Thymus (tissue), 11 donors: ENCODE results near the gene UBR3. TPM values are rescaled to one million over a fixed set of nuclear protein-coding genes. Genes with fewer than 3 reads are reported as not detected.
"Not testable (repeated sequence)": the region's sequence is repeated elsewhere in the genome, so short reads cannot be mapped to it uniquely, and the experiment has no call there.

Source experiments
- DNase-seq, 9 donors: peaks; one replicate each; pipeline ENCODE4 v3.0.0-alpha.2; 2013; ENCODE audit warnings: low spot score in 9 of 9, low read depth in 6 of 9, missing footprints in 1 of 9
- H3K27ac ChIP-seq, 2 donors: one replicate each; pipeline ENCODE4 v1.5.1; 2013; ENCODE audit warnings: control low read depth in 1 of 2, low read depth in 1 of 2, low read length in 1 of 2, mild to moderate bottlenecking in 1 of 2, moderate library complexity in 1 of 2
- H3K27me3 ChIP-seq, 2 donors: one replicate each; pipeline ENCODE4 v1.5.1; 2013; ENCODE audit warnings: low read length in 1 of 2; ENCODE audit not compliant: control insufficient read depth in 2 of 2, insufficient read depth in 1 of 2
- H3K36me3 ChIP-seq, 2 donors: one replicate each; pipeline ENCODE4 v1.5.1; 2013; ENCODE audit warnings: low read length in 1 of 2, mild to moderate bottlenecking in 1 of 2, moderate library complexity in 1 of 2; ENCODE audit not compliant: control insufficient read depth in 2 of 2, insufficient read depth in 2 of 2
- H3K4me1 ChIP-seq, 2 donors: one replicate each; pipeline ENCODE4 v1.5.1; 2013; ENCODE audit warnings: low read length in 2 of 2; ENCODE audit not compliant: control insufficient read depth in 2 of 2, insufficient read depth in 2 of 2
- H3K4me3 ChIP-seq, 2 donors: one replicate each; pipeline ENCODE4 v1.5.1; 2013; ENCODE audit warnings: low read length in 2 of 2, control low read depth in 1 of 2, mild to moderate bottlenecking in 1 of 2
- H3K9me3 ChIP-seq, 2 donors: one replicate each; pipeline ENCODE4 v1.5.1; 2013; ENCODE audit warnings: low read length in 1 of 2, mild to moderate bottlenecking in 1 of 2; ENCODE audit not compliant: control insufficient read depth in 2 of 2, insufficient read depth in 1 of 2
- WGBS: extraction: QIAGEN DNeasy Blood & Tissue Kit; methylation state at CpG from one replicate; pipeline ENCODE4 v1.1.7; 2013; 5-methylcytosine and 5-hydroxymethylcytosine counted together
- polyA plus RNA-seq: library from polyadenylated mRNA; stranded (reverse); fragments of 200-250 nt; gene quantifications from one replicate; pipeline ENCODE4 v1.2.3, GENCODE V29; 2013
- total RNA-seq: library from RNA; stranded (reverse); fragments of 120-200 nt; gene quantifications from one replicate; pipeline ENCODE4 v1.2.4, GENCODE V29; 2013
- donor health status: healthy.

Gene UBR3
- total and polyA plus RNA-seq, 2 donors: 14.1 to 20.1 TPM

DNA sequence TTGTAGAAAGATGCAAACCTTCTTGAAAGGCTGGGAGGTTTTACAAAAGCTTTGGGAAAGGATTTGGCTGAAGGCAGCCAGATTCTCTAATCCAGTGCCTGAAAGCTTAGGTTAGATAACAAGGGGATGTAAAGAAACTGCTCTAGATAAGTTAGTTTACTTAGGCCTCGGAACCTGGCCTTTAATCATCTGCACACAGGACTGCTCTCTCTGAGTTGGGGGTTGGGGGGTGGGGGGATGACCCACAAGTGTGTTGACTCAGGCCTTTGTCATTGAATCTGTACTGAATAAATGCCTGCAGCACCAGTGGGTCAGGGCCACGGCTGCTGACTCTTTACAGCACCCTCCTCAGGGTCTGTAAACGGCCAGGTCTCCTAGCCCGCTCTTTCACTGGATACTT, 292.1 kb downstream of the UBR3 start:
- H3K27me3 ChIP-seq, H3K27ac ChIP-seq, H3K4me3 ChIP-seq, H3K9me3 ChIP-seq, DNase-seq, H3K36me3 ChIP-seq, H3K4me1 ChIP-seq: not testable (repeated sequence)
- 83% methylated on average over 4 of the region's 4 CpGs for WGBS

- no peaks in the 10 kb centered on the region for H3K27me3 ChIP-seq
- WGBS: 95% methylated on average over 1 of the region's 1 CpG
Observed at GRCh38 chr2:170121689-170122088, 294.4 kb downstream of the UBR3 start.

GRCh38 chr2:170122883-170123547, 295.8 kb downstream of the UBR3 start:
- Histone ChIP-seq H3K4me3 (no peak overlapping the region), H3K4me1 (no peaks in the 10 kb centered on the region), H3K27ac (no peak overlapping the region), H3K27me3 (no peaks in the 10 kb centered on the region), H3K9me3 (peaks cover 0 to 5% of the 10 kb centered on the region in 2 donors), H3K36me3 (no peaks in the 10 kb centered on the region)
- no peak for DNase-seq

More at GRCh38 chr2:170121689-170122088, 294.4 kb downstream of the UBR3 start:
- Histone ChIP-seq H3K36me3 (no peaks in the 10 kb centered on the region), H3K9me3 (peaks cover 0 to 5% of the 10 kb centered on the region in 2 donors), H3K4me1 (no peaks in the 10 kb centered on the region), H3K4me3 (no peak overlapping the region), H3K27ac (no peak overlapping the region)
- no peak for DNase-seq

DNA sequence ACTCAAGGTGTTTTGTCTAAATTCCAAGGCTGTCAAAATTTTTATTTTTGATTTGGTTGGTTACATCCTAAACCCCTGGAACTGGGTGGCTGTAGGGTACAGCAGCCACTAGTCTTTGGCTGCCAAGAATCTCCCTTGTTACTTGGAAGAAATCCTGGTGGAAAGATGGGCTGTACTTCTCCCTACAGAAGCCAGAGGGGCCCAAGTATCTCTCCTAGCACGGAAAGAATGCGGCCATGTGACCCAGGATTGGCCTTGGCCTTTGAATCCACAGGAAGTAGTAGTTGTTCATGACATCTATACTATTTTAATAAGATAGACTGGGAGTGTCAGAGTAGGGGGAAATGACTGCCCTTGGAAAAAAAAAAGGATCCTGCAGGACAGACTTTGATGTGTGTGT, 296.3 kb downstream of the UBR3 start:
- no peaks in the 10 kb centered on the region for H3K4me1 ChIP-seq
- 100% methylated on average over 2 of the region's 2 CpGs for whole genome bisulfite sequencing
- no peak overlapping the region for H3K27ac ChIP-seq
- no peaks in the 10 kb centered on the region for H3K27me3 ChIP-seq
- no peaks in the 10 kb centered on the region for H3K36me3 ChIP-seq
- peaks cover 0 to 5% of the 10 kb centered on the region in 2 donors for H3K9me3 ChIP-seq
- H3K4me3 ChIP-seq: no peak overlapping the region
- DNase-seq: no peak

DNA sequence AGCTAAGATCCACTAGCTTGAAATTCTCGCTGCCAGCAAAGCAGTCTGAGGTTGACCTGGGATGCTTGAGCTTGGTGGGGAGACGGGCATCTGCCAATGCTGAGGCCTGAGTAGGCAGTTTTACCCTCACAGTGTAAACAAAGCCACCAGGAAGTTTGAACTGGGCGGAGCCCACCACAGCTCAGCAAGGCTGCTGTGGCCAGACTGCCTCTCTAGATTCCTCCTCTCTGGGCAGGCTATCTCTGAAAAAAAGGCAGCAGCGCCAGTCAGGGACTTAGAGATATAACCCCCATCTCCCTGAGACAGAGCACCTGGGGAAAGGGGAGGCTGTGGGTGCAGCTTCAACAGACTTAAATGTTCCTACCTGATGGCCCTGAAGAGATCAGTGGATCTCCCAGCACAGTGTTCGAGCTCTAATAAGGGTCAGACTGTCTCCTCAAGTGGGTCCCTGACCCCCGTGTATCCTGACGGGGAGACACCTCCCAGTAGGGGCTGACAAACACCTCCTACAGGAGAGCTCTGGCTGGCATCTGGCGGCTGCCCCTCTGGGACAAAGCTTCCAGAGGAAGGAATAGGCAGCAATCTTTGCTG, 299.0 kb downstream of the UBR3 start:
- H3K27me3 ChIP-seq, H3K36me3 ChIP-seq, DNase-seq, H3K9me3 ChIP-seq, H3K4me3 ChIP-seq, H3K4me1 ChIP-seq, H3K27ac ChIP-seq: not testable (repeated sequence)
- WGBS: 95% methylated on average over 8 of the region's 8 CpGs

Other genes starting within 250 kb of the UBR3 start
- 55.4 TPM for gene PPIG, start 243.1 kb upstream of the UBR3 start, total RNA-seq
- 38.1 TPM for gene PPIG, start 243.1 kb upstream of the UBR3 start, polyA plus RNA-seq
- gene CFAP210, start 133.0 kb upstream of the UBR3 start, total RNA-seq: not detected
- gene CFAP210, start 133.0 kb upstream of the UBR3 start, polyA plus RNA-seq: 0.21 TPM
- 4.3 TPM for gene PHOSPHO2, start 133.0 kb upstream of the UBR3 start, total RNA-seq
- gene PHOSPHO2, start 133.0 kb upstream of the UBR3 start, polyA plus RNA-seq: 3.9 TPM
- 21.2 TPM for gene KLHL23, start 93.6 kb upstream of the UBR3 start, total RNA-seq
- 4.5 TPM for gene KLHL23, start 93.6 kb upstream of the UBR3 start, polyA plus RNA-seq
- 98.1 TPM for gene SSB, start 28.6 kb upstream of the UBR3 start, total RNA-seq
- gene SSB, start 28.6 kb upstream of the UBR3 start, polyA plus RNA-seq: 136 TPM
- gene METTL5, start 2.5 kb upstream of the UBR3 start, total RNA-seq: 42.8 TPM
- 61.3 TPM for gene METTL5, start 2.5 kb upstream of the UBR3 start, polyA plus RNA-seq